ENCODE data around the gene IQCH.

GRCh38 chr15:67547836-67548235 is 293.2 kb downstream of the IQCH start:
- TF ChIP-seq CTCF (conservative IDR thresholded peaks at IDR 0.05; ENCODE audit: low read depth, low read length): no peak
- TF ChIP-seq EZH2 (IDR thresholded peaks at IDR 0.05; ENCODE audit: low read length, unreplicated experiment): no peak
- TF ChIP-seq EZH2phosphoT487 (IDR thresholded peaks at IDR 0.05; ENCODE audit: borderline replicate concordance, low read length): no peak

Data from PC-3 (cell line).